HG02981 (cell line): ENCODE data around the gene SND1.

Source experiments
- ATAC-seq: cut with Tn5 transposase; IDR thresholded peaks from one replicate; pipeline ENCODE4 v1.9.1; 2021; ENCODE audit warnings: mild to moderate bottlenecking, moderate library complexity; ENCODE audit not compliant: unreplicated experiment

The SND1 gene

DNA sequence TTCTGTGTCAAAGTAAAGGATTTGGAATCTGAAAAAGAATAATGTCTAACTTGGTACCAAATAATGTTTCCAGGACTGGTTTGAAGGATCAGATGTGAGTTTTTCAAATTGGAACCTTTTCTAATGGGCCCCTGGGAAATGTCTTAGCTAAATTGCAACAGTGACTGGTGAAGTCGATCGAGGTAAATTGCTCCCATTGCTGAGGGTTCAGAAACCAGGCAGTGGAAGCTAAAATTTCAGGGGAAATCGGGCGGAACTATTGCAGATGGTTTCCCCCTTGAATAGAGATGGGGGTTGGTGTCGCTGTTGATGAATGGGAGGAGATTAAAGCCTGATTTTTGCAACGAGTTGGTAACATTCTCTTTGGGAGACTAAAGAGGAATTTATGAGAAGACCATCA is 112.7 kb downstream of the SND1 start:
- no peak for ATAC-seq

DNA sequence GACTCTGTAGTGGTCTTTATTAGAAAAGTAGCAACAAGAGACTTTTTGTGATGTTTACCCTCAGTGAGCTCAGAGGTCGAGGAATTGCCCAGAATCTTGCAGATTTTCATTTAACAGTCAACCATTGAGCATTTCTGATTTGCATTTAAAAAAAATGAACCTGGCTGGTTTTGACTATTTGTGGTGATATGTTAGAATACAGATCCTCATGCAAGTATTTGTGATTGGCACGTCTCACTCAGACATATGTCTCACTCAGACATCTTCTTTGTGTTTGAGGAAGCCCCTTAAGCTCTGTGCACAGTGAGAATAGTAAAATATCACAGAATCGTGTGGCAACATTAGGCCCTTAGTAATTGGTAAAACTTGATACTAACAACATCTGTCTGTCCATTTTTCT is 113.2 kb downstream of the SND1 start:
- no peak for ATAC-seq

DNA sequence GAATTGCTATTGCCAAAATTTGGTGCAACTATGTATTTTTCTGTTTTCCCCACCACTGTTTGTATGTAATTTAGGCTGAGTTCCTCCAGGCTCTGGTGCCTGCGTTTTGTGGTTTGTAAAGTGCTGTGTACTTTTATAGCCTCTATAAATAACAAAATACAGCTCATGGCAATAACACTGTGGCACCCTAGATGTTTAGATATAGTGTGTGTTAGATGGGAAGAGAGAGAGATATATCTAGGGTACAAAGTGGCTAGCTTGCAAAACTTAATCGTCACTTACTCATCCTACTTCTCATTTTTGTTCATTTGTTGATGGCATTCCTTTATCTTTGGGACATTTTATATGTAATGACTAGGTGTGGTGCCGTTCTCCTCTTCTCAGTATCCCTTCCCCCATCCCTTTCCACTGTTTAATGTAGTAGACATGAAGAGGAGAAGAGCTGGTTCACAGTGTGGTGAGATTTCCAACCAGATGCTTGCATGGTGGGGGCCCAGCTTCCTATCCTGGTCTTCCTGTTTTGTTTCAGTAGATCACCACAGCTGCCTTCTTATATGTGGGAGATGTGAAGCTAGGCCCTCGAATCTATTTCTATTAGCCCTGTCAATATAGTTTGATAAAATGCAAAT is 115.0 kb downstream of the SND1 start:
- no peak for ATAC-seq

DNA sequence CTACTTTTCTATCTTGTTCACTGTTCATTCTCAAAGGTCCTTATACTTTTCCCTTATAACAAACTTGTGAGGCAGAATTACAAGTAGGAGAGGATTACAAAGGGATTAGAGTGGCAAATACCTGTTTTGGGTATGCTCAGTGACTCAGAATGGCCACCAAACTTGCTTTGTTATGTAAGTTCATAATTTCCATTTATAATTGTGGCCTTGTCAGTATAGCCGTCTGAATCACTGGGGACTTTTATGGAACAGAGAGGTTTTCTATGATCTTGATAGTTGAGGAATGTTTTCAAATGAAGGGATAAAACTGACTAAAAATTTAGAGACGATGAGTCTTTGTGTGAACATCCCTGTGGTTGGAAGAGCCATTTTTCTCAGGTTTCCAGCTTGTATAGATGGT is 116.2 kb downstream of the SND1 start:
- no peak for ATAC-seq

DNA sequence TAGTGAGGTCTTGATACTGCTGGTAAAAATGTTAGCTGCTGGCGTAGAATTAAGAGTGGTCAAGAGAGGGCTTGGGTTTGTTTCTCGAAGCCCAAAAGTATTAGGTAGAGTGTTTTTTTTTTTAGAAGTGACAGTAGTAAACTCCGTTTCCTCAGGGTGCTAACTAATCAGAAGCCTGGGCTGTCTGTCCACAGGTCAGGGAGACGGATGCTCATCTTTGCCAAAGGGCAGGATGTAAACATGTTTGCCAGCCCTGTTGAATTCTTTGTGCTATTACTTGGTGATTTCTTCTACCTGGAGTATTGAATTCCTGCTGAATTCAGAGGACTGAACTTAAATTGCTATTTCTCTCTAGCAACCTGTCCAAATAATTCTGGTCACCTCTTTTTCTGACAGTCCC is 117.1 kb downstream of the SND1 start:
- ATAC-seq: no peak

DNA sequence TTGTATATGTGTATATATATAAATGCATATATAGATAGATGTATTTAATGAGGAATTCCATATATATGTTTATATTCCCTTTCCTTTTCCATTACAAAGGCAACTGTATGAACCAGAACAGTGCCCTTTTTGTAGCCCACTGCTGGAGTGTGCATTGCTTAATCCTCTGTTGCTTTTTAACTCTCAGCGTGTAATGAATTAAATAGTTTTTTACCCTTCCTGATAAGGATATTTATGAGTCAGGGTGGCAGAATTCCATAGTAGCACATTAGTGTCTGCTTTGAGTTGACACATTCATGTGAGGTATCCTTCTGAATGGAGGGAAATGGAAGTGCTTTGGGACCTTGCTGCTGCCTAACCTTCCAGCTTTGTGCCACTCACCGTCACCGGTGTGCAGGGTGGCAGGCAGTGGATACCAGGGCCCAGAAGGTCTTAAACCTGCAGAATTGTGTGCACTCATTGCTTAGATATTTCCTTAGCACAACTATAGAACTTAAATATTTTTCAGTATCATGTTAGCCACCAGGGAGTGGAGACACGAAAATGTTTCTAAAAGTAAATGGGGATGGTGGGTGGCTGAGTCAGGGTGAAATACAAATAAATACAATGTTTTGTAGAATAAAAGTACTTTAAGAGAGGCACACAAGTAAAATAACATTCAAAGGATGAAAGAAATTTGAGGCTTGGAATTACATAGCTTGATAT is 117.9 kb downstream of the SND1 start:
- no peak for ATAC-seq

DNA sequence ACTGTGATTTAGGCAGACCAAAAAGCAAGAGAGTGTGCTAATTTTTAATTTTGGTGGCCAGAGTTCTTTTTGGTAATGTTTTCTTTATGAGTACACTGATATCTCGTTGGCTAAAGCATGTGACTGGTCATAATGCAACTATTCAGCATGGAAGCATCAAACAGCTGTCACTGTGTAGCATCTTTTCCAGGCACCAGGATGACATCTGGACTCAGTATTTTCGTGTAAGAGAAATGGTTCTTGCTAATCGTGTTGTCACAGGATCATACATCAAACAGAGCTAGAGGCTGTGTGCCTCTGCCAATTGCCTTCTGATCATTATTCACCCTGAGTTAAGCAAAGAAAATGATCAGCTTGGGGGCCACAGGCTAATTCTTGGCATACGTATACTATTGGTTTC is 118.9 kb downstream of the SND1 start:
- ATAC-seq: no peak

DNA sequence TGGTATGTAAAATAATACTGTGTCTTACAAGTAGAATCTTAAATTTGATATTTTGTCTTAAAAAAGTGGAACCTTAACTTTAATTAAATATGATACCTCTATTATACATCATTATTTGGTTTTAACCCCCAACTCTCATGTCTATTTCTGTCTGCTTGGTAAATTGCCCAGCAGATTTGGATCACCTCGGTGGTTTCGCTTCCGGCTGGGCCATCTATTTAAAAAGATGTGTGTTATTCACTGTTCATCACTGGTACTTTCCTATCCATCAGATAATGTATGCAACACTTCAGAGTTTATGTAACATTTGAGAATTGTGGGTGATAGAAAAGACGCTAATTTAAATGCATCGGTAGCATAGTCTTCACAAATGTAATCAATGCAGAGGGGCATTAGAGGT is 119.7 kb downstream of the SND1 start:
- ATAC-seq: no peak

DNA sequence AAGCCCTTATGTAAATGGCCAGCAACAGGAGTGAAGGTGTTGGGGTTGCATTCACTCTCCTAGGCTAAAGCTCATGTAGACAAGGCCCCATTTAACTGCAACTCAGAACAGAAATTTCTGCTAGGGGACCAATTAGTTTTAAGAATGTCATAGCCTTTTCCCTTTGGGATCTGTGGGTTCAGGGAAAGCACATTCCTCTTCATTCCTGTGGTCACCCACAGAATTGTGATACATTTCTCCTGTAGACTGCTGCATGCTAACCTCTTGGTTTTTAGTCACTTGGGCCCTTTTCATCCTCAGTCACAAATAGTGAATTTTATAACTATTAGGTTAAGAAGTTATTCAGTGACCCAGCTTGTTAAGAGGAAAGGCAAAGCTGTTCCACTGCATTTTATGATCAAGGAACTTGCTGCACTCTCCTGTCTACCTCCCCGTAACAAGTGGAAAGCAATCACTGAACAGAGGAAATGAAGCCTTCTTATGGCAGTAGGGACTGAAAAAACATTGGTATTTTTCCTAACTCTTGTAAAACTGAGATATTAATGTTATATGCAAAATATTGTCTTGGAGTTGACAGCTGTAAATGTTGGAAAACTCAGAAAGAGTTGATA is 124.9 kb downstream of the SND1 start:
- ATAC-seq: no peak

DNA sequence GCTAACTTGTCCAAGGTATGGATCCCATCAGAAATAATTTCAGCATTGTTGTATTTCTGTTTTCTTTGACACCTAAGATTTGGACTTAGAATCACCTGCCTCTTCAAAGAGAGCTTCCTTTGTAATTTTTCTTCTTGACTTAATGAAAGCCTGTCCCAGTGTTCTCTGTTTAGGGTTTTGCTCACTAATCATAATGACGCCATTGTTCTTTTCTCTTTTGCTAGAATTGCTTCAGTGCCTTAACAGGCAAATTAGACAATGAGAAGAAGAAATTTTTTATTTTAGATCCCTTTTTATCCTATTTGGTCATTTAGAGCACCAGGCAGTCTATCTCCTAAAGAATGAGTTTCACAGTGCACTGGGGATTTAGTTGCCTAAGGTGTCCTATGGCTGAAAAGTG is 128.5 kb downstream of the SND1 start:
- no peak for ATAC-seq

DNA sequence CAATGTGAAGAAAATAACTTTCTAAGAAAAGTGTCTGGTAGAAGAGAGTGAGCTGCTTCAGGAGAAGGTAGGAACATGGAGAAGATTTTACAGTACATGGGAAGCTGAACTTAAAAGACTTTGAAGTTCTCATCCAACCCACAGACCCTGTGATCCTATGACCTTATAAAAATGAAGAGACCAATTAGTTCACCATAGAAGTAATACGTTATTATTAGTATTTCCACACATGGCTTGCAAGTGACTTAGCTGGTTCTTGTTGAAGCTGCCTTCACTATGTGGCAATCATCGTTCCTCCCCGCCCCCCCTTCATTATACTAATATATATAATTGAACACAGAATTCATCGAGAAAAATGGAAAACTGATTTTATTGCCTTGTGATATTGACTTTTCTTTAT is 129.1 kb downstream of the SND1 start:
- no peak for ATAC-seq

DNA sequence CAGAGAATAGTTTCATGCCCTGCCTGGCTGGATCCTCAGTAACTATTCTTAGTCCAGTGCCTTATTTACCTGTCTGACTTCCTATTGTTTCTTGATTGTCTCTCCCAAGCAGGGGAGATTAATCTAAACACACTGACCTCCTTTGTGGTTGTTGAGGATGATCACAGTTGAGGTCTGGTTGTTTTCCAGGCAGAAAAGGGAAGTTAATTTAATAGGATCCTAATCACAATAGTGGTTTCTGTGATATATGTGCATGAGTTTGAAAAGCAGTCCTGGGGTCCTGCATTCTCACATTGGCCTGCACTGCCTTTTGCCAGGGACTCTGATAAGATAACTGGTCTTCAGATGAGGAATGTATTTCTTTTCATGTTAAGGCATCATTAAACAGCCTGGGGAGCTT is 130.1 kb downstream of the SND1 start:
- ATAC-seq: no peak

DNA sequence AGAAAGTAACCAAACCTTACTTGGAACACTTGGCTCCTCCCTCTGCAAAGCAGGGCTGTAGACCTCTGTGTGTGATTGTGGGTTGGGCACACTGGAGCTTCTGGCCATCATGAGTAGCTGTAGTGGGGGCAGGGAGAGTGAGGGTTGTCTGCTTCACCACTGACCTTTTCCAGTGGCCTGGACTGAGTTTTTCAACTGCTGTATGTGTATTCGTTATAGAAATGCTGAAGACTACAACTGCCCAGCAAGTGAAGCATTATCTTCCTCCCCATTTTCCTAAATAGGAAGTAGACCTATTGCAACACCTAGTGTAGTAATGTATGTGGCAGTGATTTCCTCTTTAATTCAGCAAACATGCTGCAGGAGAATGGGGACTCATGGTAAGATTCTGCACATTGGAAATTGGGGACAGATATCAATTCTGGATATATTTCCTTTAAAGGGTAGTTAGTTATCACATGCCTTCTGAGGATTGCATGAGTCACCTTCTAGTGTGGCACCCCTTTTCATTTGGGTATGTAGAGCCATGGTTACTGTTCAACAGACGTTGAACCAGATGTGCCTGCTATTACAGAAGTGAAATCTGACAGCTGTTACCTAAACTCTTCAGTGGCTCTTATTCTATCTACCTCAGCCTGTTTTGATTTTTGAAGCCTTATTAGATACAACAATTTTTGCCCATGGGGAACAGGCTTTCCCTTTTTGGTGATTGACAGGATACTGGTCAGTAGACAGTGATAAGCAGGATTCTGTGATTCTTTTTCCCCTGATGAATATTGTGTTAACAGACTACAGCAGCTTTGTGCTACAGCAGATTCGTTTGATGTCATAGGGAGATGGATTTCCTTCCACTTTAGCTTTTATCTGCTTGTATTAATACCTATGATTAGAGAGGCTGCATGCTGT is 130.9 kb downstream of the SND1 start:
- ATAC-seq: peak; percentile 96

DNA sequence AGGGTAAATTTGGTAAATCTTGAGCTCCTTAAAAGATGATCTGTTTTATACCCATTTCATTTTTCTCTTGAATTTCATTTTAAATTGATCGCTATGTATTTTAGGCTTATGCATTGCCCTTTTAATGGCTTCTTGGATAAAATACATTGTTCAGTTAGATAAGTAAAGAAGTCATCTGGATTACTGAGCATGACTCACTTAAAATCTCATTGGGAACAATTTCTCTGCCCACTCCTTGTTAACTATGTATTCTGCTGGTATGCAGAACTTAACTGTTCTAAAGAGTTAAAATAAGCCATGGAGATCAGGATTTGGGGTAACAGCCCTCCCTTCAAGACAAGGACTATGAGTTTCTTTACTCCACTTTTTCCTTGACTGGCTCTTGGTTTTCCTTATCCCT is 134.2 kb downstream of the SND1 start:
- ATAC-seq: no peak

DNA sequence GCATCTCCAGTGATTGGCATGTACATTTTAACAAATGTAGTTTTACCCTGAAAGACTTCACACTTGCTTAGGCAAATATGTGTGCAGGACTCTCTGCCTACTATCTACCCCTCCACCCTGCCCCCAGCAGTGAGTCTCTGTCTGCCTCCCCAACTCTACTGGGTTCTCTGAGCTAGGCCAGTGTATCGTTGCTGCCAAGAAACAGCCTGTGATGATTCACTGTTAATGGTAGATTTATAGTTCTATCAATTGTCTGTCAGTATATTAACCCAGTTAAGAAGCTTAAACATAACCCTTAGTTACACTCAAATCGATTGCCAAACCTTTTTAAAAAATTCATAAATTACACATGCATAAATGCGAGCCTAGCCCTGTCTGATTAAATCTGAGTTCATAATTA is 137.0 kb downstream of the SND1 start:
- no peak for ATAC-seq

DNA sequence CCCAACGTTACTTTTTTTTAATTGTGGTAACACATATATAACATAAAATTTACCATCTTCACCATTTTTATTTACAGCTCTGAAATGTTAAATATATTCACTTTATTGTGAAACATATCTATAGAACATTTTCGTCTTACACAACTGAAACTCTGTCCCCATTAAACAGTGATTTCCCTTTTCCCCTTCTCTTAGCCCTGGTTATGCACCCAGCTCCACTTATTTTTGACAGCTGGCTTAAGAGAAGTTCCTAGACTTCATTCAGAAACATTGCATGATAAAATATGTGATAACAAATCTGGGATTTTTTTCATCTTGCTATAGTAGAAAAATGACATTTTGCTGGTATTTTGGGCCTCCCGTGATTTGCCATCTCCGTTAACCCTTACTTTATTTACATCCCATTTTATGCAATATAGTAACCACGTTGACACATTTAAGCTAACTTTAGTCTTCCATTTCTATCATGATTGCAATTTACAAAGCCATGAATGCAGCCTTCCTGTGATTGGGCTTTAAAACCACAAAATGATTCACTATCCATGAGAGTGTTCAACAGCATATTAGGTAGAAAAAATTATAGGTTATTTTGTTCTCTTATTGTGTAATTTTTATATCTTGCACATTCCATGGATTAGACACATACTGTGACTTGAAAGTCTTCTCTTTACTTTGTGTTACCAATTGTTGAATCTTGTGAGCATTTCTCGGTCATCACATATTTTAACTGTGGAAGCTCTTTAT is 139.6 kb downstream of the SND1 start:
- ATAC-seq: no peak

DNA sequence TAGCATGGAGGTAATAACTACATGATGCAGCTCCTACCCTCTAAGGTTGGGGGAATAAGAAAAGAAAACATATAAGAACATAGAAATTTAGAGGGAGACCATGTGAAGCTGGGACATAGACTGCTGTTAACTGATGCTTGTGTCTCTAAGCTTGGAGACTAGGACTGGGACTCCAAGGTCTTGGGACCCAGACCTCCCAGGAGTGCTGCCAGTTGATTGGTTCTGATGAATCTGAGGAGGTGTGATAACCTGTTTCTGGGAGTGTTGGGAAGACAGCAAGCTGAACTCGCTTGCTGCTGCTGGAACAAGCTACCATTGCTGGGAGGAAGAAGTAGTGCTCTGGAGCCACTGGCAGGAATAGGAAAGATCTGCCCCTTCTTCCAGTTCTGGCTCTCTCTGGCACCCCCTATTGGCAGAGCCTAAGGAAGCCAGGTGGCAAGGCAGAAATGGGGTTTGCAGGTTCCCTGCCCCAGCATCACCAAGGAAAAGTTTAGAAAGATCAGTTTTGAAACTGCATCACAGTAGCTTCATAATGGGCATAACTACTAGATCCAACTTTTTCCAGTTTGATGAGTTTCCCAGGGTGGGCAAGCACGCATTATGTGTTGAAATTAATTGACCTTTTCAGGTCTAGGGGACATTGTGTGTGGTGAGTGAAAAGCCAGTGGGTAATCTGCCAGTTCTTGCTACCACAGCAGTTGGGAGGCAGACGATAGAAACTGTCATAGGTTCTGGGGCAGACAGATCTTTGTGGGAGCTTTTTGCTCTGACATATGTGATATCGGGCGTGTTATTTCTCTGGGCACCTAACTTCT is 140.7 kb downstream of the SND1 start:
- ATAC-seq: no peak

DNA sequence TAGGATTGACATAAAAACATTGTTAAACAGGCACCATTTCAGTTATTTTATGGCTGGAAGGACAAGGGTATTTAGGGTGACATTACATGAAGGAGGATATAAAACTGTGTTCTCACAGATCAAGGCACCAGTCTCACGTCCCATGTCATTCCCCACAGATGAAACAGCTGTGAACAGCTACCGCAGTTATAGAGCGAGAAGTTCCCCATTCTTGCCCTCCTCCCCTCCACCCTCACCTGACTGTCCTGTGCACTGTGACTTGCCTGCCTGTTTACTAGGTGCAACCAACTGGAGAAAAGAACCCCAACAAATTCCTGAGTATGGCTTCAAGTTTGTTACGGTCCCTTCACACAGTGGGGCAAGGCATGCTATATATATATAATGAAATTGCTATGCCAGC is 141.6 kb downstream of the SND1 start:
- peak; percentile 72 for ATAC-seq

DNA sequence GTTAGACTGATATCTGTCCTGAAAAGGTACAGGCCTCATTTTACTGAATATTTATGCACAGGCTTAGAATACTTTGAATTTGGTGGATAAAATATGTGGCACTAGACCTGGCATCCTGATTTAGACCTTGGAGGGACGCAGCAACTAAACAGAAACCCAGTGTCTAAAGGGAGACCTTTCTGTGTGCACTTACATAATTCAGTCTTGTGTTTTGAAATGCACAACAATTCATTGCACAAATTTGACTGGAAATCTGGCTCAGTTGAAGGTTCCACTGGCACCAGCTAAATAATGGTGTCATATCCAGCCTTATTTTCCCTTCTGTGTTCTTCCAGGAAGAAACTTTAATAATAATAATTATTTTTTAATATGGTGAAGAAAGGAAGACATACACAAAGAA is 142.1 kb downstream of the SND1 start:
- ATAC-seq: no peak

DNA sequence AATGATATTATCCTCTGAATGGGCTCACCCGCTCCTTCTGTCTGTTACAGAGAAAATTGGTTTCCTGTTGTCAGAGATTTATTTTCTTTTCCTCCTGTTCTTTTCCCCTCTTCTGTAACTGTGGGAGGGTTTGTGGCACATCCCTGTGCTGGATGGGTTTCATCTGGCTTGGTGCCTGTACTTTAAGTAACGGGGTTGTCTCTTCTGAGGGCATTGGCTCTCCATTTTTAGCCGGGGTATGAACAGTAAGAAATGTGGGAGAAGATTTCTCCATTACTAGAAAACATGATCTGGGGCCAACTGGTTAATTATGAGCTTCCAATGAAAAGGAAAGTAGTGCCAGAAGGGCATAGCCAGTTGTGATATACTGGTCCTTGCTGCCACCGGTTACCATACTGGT is 142.6 kb downstream of the SND1 start:
- no peak for ATAC-seq
